Natural killer cell (primary cell): Measurements from ENCODE around the gene TCF7L1. TPM values are rescaled to one million over a fixed set of nuclear protein-coding genes. Genes with fewer than 3 reads are reported as not detected.

Experiments
- ATAC-seq, 3 donors: fragments of 150-1000 bp in 2 of 3; fragments of 200-7000 bp in 1 of 3; cut with Tn5 transposase; 1 replicate in 1 of 3; 2 replicates in 2 of 3; pipeline ENCODE4 v1.10.0; 2021; ENCODE audit warnings: mild to moderate bottlenecking in 2 of 3, moderate library complexity in 2 of 3
- DNase-seq, 2 donors: peaks; one replicate each; pipeline versions ENCODE4 v3.0.0 to v3.0.0-alpha.2; 2013 to 2021; ENCODE audit warnings: mixed read lengths in 1 of 2
- H3K27ac ChIP-seq: one replicate; pipeline ENCODE4 v1.5.1; 2013; ENCODE audit warnings: mild to moderate bottlenecking, low read length
- H3K27me3 ChIP-seq: one replicate; pipeline ENCODE4 v1.6.1; 2013; ENCODE audit warnings: low read length; ENCODE audit not compliant: control insufficient read depth, insufficient read depth
- H3K36me3 ChIP-seq: one replicate; pipeline ENCODE4 v1.6.1; 2013; ENCODE audit warnings: low read length; ENCODE audit not compliant: control insufficient read depth, insufficient read depth
- H3K4me1 ChIP-seq: one replicate; pipeline ENCODE4 v1.6.1; 2013; ENCODE audit warnings: low read length; ENCODE audit not compliant: control insufficient read depth, insufficient read depth
- H3K4me3 ChIP-seq: one replicate; pipeline ENCODE4 v1.5.1; 2013; ENCODE audit warnings: low read length
- H3K9me3 ChIP-seq: one replicate; pipeline ENCODE4 v1.6.1; 2013; ENCODE audit warnings: low read length; ENCODE audit not compliant: control insufficient read depth, insufficient read depth
- H3K27ac Mint-ChIP-seq, 2 donors: one replicate each; pipeline ENCODE4 v1.8.0; 2022; ENCODE audit warnings: mild to moderate bottlenecking in 2 of 2, mixed read lengths in 2 of 2, moderate library complexity in 1 of 2
- H3K27me3 Mint-ChIP-seq, 2 donors: one replicate each; pipeline ENCODE4 v1.8.0; 2022; ENCODE audit warnings: low read depth in 2 of 2, mixed read lengths in 2 of 2
- H3K36me3 Mint-ChIP-seq: one replicate; pipeline ENCODE4 v1.8.0; 2022; ENCODE audit warnings: mixed read lengths
- H3K4me1 Mint-ChIP-seq, 2 donors: one replicate each; pipeline ENCODE4 v1.8.0; 2022; ENCODE audit warnings: mixed read lengths in 2 of 2
- H3K4me3 Mint-ChIP-seq: one replicate; pipeline ENCODE4 v1.8.0; 2022; ENCODE audit warnings: mild to moderate bottlenecking, moderate library complexity, mixed read lengths
- H3K9me3 Mint-ChIP-seq, 2 donors: one replicate each; pipeline ENCODE4 v1.8.0; 2022; ENCODE audit warnings: mixed read lengths in 2 of 2
- WGBS: methylation state at CpG from one replicate; pipeline ENCODE4 v1.1.7; 2013; ENCODE audit warnings: missing lambda C conversion rate; ENCODE audit not compliant: insufficient coverage; 5-methylcytosine and 5-hydroxymethylcytosine counted together
- intact Hi-C: fragments of 100-400 bp; cut with micrococcal nuclease; formaldehyde crosslinking; loops from one replicate; pipeline ENCODE4 v1.14.2; 2022
- total RNA-seq, 4 donors: library from RNA; stranded (reverse); fragments of 120-200 nt in 1 of 4; gene quantifications; one replicate each; pipeline versions ENCODE4 v1.2.3 to v1.2.4, GENCODE V29; 2013 to 2022
- TF ChIP-seq, protein P1 (sequence below): fragments of 200-600 bp; IDR thresholded peaks from one replicate; pipeline ENCODE4 v1.8.0; 2022; ENCODE audit warnings: antibody characterized with exemption

TCF7L1 gene
- total RNA-seq, 3 donors from 2014 or later (not counting 1 experiment from before 2014, with no cell fraction given), result not detected

DNA sequence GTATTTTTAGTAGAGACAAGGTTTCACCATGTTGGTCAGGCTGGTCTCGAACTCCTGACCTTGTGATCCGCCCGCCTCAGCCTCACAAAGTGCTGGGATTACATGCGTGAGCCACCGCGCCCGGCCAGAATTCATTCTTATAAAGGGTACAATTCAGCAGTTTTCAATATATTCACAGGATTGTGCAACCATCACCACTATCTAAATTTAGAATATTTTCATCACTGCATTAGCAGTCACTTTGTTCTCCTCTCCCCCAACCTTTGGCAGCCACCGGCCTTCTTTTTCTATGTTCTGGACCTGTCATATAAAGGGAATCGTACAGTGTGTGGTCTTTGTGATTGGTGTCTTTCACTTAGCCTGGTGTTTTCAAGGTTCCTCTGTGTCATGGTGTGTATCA is 40.7 kb downstream of the TCF7L1 start:
- Mint-ChIP-seq H3K36me3 (no peaks in the 10 kb centered on the region), H3K27me3 (peaks cover 6 to 7% of the 10 kb centered on the region in 2 donors), H3K9me3 (no peaks in the 10 kb centered on the region), H3K4me1 (peaks cover 14% of the 10 kb centered on the region in 2 donors), H3K27ac (no peak overlapping the region), H3K4me3 (no peak overlapping the region)
- no peak for DNase-seq
- H3K27ac ChIP-seq, result no peak overlapping the region
- no peaks in the 10 kb centered on the region for H3K27me3 ChIP-seq
- peaks cover 7% of the 10 kb centered on the region for H3K4me1 ChIP-seq
- no peak overlapping the region for H3K4me3 ChIP-seq
- intact Hi-C loops, result no loop called here
- H3K36me3 ChIP-seq, result no peaks in the 10 kb centered on the region
- WGBS, result 92% methylated on average over 9 of the region's 9 CpGs
- H3K9me3 ChIP-seq, result peaks cover 6% of the 10 kb centered on the region
- no peak for ATAC-seq
- TF ChIP-seq, protein P1, sequence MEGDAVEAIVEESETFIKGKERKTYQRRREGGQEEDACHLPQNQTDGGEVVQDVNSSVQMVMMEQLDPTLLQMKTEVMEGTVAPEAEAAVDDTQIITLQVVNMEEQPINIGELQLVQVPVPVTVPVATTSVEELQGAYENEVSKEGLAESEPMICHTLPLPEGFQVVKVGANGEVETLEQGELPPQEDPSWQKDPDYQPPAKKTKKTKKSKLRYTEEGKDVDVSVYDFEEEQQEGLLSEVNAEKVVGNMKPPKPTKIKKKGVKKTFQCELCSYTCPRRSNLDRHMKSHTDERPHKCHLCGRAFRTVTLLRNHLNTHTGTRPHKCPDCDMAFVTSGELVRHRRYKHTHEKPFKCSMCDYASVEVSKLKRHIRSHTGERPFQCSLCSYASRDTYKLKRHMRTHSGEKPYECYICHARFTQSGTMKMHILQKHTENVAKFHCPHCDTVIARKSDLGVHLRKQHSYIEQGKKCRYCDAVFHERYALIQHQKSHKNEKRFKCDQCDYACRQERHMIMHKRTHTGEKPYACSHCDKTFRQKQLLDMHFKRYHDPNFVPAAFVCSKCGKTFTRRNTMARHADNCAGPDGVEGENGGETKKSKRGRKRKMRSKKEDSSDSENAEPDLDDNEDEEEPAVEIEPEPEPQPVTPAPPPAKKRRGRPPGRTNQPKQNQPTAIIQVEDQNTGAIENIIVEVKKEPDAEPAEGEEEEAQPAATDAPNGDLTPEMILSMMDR, result no peak

DNA sequence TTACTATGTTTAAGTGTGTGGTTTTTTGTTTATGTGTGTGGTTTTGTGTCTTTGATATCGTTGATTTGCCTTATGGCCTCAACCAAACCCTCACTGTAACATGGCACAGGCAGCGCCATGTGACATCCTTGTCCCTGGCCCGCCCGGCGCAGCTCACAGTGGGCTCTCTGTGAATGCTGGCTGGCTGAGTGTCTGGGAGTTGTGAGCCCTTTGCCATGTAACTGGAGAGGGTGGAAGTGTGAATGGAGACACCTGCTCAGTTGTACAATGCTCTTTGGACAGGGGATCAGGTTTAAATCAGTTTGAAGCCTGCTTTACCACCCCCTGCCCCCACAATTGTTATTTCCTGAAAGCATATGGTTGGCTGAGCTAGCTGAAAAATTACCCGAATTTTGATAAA is 41.8 kb downstream of the TCF7L1 start:
- 76% methylated on average over 5 of the region's 6 CpGs for WGBS
- intact Hi-C loops, result no loop called here
- Mint-ChIP-seq H3K4me1 (peaks cover 14 to 20% of the 10 kb centered on the region in 2 donors), H3K27me3 (peaks cover 3 to 7% of the 10 kb centered on the region in 2 donors), H3K27ac (no peak overlapping the region), H3K4me3 (no peak overlapping the region), H3K9me3 (no peaks in the 10 kb centered on the region), H3K36me3 (no peaks in the 10 kb centered on the region)
- DNase-seq, result no peak
- H3K36me3 ChIP-seq, result no peaks in the 10 kb centered on the region
- H3K27me3 ChIP-seq, result no peaks in the 10 kb centered on the region
- no peak overlapping the region for H3K27ac ChIP-seq
- peaks cover 6% of the 10 kb centered on the region for H3K9me3 ChIP-seq
- H3K4me1 ChIP-seq, result peaks cover 8% of the 10 kb centered on the region
- ATAC-seq, result no peak
- TF ChIP-seq, protein P1, result no peak
- no peak overlapping the region for H3K4me3 ChIP-seq

DNA sequence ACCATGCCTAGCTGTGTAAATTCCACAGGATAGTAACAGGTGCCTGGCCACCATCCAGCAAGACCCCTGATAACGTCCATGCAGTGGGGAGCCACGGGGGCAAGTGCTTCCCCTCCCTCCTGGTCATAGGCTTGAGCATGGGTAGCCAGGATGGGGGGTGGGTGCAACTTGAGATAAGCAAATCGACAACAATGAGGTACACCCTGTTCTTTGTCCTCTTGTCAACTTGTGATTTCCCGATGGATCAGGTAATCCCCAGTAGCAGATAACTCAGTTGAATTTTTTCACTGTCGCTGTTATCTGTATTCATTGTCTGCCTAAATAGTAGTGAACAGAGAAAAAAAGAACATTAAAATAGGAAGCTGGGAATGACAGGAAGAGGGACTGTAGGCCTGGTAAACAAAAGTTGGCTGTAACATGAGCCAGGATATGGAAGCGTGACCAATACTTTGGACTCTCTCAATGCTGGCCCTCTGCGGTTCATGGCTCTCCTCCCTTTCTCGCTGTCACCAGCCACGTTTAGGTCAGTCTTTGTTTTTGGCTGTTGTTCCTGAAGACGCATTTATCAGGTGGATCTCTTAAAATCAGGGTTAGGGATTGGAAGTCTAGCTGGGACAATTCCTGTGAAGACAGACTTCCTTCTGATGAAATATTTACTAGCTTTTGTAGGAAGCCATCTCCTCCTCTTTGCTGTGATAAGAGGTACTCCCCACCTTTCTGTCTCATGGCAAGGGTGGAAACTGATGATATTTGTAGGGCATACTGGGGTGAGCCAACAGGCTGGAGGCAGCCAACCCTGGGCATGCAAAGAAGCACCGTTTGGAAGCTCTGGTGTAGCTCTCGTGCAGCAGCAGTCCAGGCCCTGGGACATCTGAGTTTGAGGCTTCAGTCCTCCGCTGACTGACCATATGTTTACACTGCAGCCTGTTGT is 42.4 kb downstream of the TCF7L1 start:
- Histone ChIP-seq H3K4me1 (peaks cover 8% of the 10 kb centered on the region), H3K9me3 (peaks cover 6% of the 10 kb centered on the region), H3K4me3 (no peak overlapping the region), H3K27ac (no peak overlapping the region), H3K27me3 (no peaks in the 10 kb centered on the region), H3K36me3 (no peaks in the 10 kb centered on the region)
- TF ChIP-seq, protein P1, result no peak
- ATAC-seq (no peak), DNase-seq (no peak)
- H3K4me3 Mint-ChIP-seq, result no peak overlapping the region
- H3K27ac Mint-ChIP-seq, result no peak overlapping the region
- no peaks in the 10 kb centered on the region for H3K36me3 Mint-ChIP-seq
- H3K9me3 Mint-ChIP-seq, result no peaks in the 10 kb centered on the region
- peaks cover 3% of the 10 kb centered on the region in 2 donors for H3K27me3 Mint-ChIP-seq
- H3K4me1 Mint-ChIP-seq, result peaks cover 14 to 27% of the 10 kb centered on the region in 2 donors
- intact Hi-C loops, result no loop called here
- 85% methylated on average over 13 of the region's 13 CpGs for WGBS
